SK-N-SH (cell line): ENCODE measurements around the gene APELA. TPM values are rescaled to one million over a fixed set of nuclear protein-coding genes. Genes with fewer than 3 reads are reported as not detected.

Source experiments
- CTCF ChIA-PET: fragments of 300-600, 350-600 bp; formaldehyde crosslinking; extraction: SDS; loops from one replicate; lab custom pipeline; 2021; lab: Yijun Ruan, JAX
- POLR2A ChIA-PET: fragments of 350-600 bp; sonication (Branson Sonifier 250); formaldehyde crosslinking; extraction: SDS; loops from one replicate; lab custom pipeline; 2020; ENCODE audit warnings: antibody characterized with exemption, inconsistent platforms; lab: Yijun Ruan, JAX
- DNase-seq: peaks from one replicate; pipeline ENCODE4 v3.0.0; 2012
- H2AFZ ChIP-seq: fragments of 200-600 bp; sonication (generic); 2 replicates; pipeline ENCODE4 v1.8.1; 2016; ENCODE audit warnings: antibody characterized with exemption, mild to moderate bottlenecking, low read depth
- H3F3A ChIP-seq: fragments of 200-600 bp; sonication (generic); replicated peaks from 2 replicates; pipeline ENCODE3; 2016; ENCODE audit warnings: antibody characterized with exemption, mild to moderate bottlenecking; ENCODE audit not compliant: insufficient read depth
- H3K27ac ChIP-seq, 2 experiments: fragments of 200-500 bp in 1 of 2; fragments of 200-600 bp in 1 of 2; sonication (Bioruptor generic) in 1 of 2; sonication (generic), shearing (Covaris generic) in 1 of 2; 2 replicates each; pipeline versions ENCODE4 v1.5.1 to v1.6.1; 2014 to 2016; ENCODE audit warnings: low read depth in 2 of 2, inconsistent platforms in 1 of 2, low read length in 1 of 2, mild to moderate bottlenecking in 1 of 2, mixed read lengths in 1 of 2
- H3K27me3 ChIP-seq: fragments of 200-600 bp; sonication (generic), shearing (Covaris generic); 2 replicates; pipeline ENCODE4 v1.6.1; 2016; ENCODE audit warnings: mixed run types; ENCODE audit not compliant: insufficient read depth
- H3K36me3 ChIP-seq, 2 experiments: fragments of 200-500 bp in 1 of 2; fragments of 200-600 bp in 1 of 2; sonication (Bioruptor generic) in 1 of 2; sonication (generic) in 1 of 2; replicated peaks in 1 of 2; 2 replicates each; pipeline versions ENCODE3 to v1.5.1; 2014 to 2016; ENCODE audit warnings: low read length in 1 of 2, mild to moderate bottlenecking in 1 of 2; ENCODE audit not compliant: insufficient read depth in 2 of 2, control insufficient read depth in 1 of 2
- H3K4me1 ChIP-seq, 2 experiments: fragments of 200-500 bp in 1 of 2; fragments of 200-600 bp in 1 of 2; sonication (Bioruptor generic) in 1 of 2; sonication (generic), shearing (Covaris generic) in 1 of 2; 2 replicates each; pipeline versions ENCODE4 v1.5.1 to v1.6.1; 2014 to 2016; ENCODE audit warnings: low read depth in 1 of 2, low read length in 1 of 2, mixed run types in 1 of 2; ENCODE audit not compliant: insufficient read depth in 2 of 2, control insufficient read depth in 1 of 2
- H3K4me2 ChIP-seq: fragments of 200-600 bp; sonication (generic), shearing (Covaris generic); 2 replicates; pipeline ENCODE4 v1.6.1; 2017; ENCODE audit warnings: mixed run types
- H3K4me3 ChIP-seq, 2 experiments: fragments of 200-500 bp in 1 of 2; fragments of 200-600 bp in 1 of 2; sonication (Bioruptor generic) in 1 of 2; sonication (generic), shearing (Covaris generic) in 1 of 2; 2 replicates each; pipeline versions ENCODE4 v1.5.1 to v1.8.1; 2014 to 2016; ENCODE audit warnings: low read depth in 2 of 2, inconsistent platforms in 1 of 2, low read length in 1 of 2, mild to moderate bottlenecking in 1 of 2, mixed read lengths in 1 of 2, moderate library complexity in 1 of 2
- H3K79me2 ChIP-seq: fragments of 200-600 bp; sonication (generic); 2 replicates; pipeline ENCODE4 v1.8.1; 2017; ENCODE audit warnings: mild to moderate bottlenecking; ENCODE audit not compliant: insufficient read depth
- H3K9ac ChIP-seq: fragments of 200-600 bp; sonication (generic); 2 replicates; pipeline ENCODE4 v1.6.1; 2017; ENCODE audit warnings: mixed run types
- H3K9me2 ChIP-seq: fragments of 200-600 bp; sonication (generic); 2 replicates; pipeline ENCODE4 v1.6.1; 2017; ENCODE audit warnings: mixed run types
- H3K9me3 ChIP-seq: fragments of 200-600 bp; sonication (generic); 2 replicates; pipeline ENCODE4 v1.6.1; 2017; ENCODE audit warnings: mixed run types, mild to moderate bottlenecking, moderate library complexity
- H4K20me1 ChIP-seq: fragments of 200-600 bp; sonication (generic); 2 replicates; pipeline ENCODE4 v1.6.1; 2017; ENCODE audit warnings: mild to moderate bottlenecking, mixed run types; ENCODE audit not compliant: insufficient read depth
- EZH2phosphoT487 ChIP-seq: fragments of 200-600 bp; sonication (generic); IDR thresholded peaks from 2 replicates; pipeline ENCODE4 v1.6.1; 2017; ENCODE audit warnings: low read depth, mixed run types, mild to moderate bottlenecking, antibody characterized with exemption, moderate library complexity, borderline replicate concordance
- GABPA ChIP-seq: IDR thresholded peaks from 2 replicates; pipeline ENCODE4 v1.4.0; 2012; ENCODE audit warnings: low read depth, mild to moderate bottlenecking
- JUND ChIP-seq: IDR thresholded peaks from 2 replicates; pipeline ENCODE4 v1.4.0; 2012
- MEF2A ChIP-seq: IDR thresholded peaks from 2 replicates; pipeline ENCODE4 v1.4.0; 2012; ENCODE audit warnings: low read depth, borderline replicate concordance
- MXI1 ChIP-seq: IDR thresholded peaks from 2 replicates; pipeline ENCODE4 v1.6.1; 2012; ENCODE audit warnings: mild to moderate bottlenecking, low read depth, low read length, improper control_type of control experiment
- NFIC ChIP-seq: IDR thresholded peaks from 2 replicates; pipeline ENCODE4 v1.4.0; 2012; ENCODE audit warnings: borderline replicate concordance
- TCF12 ChIP-seq: IDR thresholded peaks from 2 replicates; pipeline ENCODE4 v1.4.0; 2012
- WGBS: methylation state at CpG from one replicate; pipeline ENCODE4 v1.1.6; 2017; ENCODE audit warnings: low lambda C conversion rate; 5-methylcytosine and 5-hydroxymethylcytosine counted together
- polyA plus RNA-seq, 3 experiments: library from polyadenylated mRNA; depleted of rRNA; stranded (reverse); fragments of >200 nt; gene quantifications; 2 replicates each; pipeline ENCODE4 v1.2.3, GENCODE V29; 2012
- TF ChIP-seq, protein P1 (sequence below): IDR thresholded peaks from 2 replicates; pipeline ENCODE4; 2012
- TF ChIP-seq, protein P2 (sequence below): IDR thresholded peaks from 2 replicates; pipeline ENCODE4 v1.6.1; 2012; ENCODE audit warnings: mild to moderate bottlenecking, low read depth, low read length, moderate library complexity
- TF ChIP-seq, protein P3 (sequence below): IDR thresholded peaks from 2 replicates; pipeline ENCODE4 v1.4.0; 2012; ENCODE audit warnings: low read depth, borderline replicate concordance
- TF ChIP-seq, protein P4 (sequence below): fragments of 200-600 bp; sonication (generic); IDR thresholded peaks from 2 replicates; pipeline ENCODE4 v1.6.1; 2017; ENCODE audit warnings: antibody characterized with exemption, mild to moderate bottlenecking, moderate library complexity

Gene APELA
- polyA plus RNA-seq, 1 of the 3 experiments (the other 2 are of a cell fraction), result not detected

DNA sequence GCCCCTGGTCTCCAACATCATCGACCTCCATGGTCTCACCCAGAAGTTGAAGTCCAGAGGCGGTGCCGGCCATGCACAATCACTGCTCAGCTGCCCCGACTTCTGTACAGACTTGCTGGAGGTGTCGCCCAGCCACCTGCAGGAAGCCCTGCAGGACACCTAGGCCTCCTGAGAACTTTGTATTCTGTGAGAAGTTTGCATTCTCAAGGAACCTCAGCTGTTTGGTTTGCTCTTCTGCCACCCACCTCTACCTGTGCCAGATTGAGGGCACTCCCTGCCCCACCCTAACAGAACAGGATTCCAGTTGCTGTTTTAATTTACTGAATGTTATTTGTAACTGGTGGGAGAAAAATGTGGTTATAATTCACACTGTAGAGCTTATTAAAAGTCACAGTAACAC, 53.7 kb downstream of the APELA start:
- no peak for TF ChIP-seq EZH2phosphoT487
- TF ChIP-seq, protein P1, sequence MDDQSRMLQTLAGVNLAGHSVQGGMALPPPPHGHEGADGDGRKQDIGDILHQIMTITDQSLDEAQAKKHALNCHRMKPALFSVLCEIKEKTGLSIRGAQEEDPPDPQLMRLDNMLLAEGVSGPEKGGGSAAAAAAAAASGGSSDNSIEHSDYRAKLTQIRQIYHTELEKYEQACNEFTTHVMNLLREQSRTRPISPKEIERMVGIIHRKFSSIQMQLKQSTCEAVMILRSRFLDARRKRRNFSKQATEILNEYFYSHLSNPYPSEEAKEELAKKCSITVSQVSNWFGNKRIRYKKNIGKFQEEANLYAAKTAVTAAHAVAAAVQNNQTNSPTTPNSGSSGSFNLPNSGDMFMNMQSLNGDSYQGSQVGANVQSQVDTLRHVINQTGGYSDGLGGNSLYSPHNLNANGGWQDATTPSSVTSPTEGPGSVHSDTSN, result no peak
- TF ChIP-seq TCF12, result no peak
- TF ChIP-seq, protein P2, sequence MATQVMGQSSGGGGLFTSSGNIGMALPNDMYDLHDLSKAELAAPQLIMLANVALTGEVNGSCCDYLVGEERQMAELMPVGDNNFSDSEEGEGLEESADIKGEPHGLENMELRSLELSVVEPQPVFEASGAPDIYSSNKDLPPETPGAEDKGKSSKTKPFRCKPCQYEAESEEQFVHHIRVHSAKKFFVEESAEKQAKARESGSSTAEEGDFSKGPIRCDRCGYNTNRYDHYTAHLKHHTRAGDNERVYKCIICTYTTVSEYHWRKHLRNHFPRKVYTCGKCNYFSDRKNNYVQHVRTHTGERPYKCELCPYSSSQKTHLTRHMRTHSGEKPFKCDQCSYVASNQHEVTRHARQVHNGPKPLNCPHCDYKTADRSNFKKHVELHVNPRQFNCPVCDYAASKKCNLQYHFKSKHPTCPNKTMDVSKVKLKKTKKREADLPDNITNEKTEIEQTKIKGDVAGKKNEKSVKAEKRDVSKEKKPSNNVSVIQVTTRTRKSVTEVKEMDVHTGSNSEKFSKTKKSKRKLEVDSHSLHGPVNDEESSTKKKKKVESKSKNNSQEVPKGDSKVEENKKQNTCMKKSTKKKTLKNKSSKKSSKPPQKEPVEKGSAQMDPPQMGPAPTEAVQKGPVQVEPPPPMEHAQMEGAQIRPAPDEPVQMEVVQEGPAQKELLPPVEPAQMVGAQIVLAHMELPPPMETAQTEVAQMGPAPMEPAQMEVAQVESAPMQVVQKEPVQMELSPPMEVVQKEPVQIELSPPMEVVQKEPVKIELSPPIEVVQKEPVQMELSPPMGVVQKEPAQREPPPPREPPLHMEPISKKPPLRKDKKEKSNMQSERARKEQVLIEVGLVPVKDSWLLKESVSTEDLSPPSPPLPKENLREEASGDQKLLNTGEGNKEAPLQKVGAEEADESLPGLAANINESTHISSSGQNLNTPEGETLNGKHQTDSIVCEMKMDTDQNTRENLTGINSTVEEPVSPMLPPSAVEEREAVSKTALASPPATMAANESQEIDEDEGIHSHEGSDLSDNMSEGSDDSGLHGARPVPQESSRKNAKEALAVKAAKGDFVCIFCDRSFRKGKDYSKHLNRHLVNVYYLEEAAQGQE, result no peak
- TF ChIP-seq, protein P3, sequence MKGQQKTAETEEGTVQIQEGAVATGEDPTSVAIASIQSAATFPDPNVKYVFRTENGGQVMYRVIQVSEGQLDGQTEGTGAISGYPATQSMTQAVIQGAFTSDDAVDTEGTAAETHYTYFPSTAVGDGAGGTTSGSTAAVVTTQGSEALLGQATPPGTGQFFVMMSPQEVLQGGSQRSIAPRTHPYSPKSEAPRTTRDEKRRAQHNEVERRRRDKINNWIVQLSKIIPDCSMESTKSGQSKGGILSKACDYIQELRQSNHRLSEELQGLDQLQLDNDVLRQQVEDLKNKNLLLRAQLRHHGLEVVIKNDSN, result no peak
- no peak for TF ChIP-seq JUND
- TF ChIP-seq, protein P4, sequence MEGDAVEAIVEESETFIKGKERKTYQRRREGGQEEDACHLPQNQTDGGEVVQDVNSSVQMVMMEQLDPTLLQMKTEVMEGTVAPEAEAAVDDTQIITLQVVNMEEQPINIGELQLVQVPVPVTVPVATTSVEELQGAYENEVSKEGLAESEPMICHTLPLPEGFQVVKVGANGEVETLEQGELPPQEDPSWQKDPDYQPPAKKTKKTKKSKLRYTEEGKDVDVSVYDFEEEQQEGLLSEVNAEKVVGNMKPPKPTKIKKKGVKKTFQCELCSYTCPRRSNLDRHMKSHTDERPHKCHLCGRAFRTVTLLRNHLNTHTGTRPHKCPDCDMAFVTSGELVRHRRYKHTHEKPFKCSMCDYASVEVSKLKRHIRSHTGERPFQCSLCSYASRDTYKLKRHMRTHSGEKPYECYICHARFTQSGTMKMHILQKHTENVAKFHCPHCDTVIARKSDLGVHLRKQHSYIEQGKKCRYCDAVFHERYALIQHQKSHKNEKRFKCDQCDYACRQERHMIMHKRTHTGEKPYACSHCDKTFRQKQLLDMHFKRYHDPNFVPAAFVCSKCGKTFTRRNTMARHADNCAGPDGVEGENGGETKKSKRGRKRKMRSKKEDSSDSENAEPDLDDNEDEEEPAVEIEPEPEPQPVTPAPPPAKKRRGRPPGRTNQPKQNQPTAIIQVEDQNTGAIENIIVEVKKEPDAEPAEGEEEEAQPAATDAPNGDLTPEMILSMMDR, result no peak
- no peak for TF ChIP-seq MEF2A
- no peak for TF ChIP-seq GABPA
- no peak for TF ChIP-seq MXI1
- no peak for TF ChIP-seq NFIC
- no peak for DNase-seq
- H3K4me2 ChIP-seq, result no peak overlapping the region
- POLR2A ChIA-PET, result no interaction called here
- H2AFZ ChIP-seq, result no peak overlapping the region
- no peaks in the 10 kb centered on the region for H3K4me1 ChIP-seq
- no peaks in the 10 kb centered on the region for H3K36me3 ChIP-seq
- no peaks in the 10 kb centered on the region for H3K79me2 ChIP-seq
- H3K9me2 ChIP-seq, result no peaks in the 10 kb centered on the region
- 0% methylated on average over 1 of the region's 5 CpGs for WGBS
- no peaks in the 10 kb centered on the region for H4K20me1 ChIP-seq
- CTCF ChIA-PET, result no interaction called here
- H3K27me3 ChIP-seq, result no peaks in the 10 kb centered on the region; the same call in 1 of the 2 replicates
- no peak overlapping the region for H3K27ac ChIP-seq
- H3K9me3 ChIP-seq, result no peaks in the 10 kb centered on the region
- no peak overlapping the region for H3K9ac ChIP-seq
- no peaks in the 10 kb centered on the region for H3F3A ChIP-seq
- H3K4me3 ChIP-seq, result no peak overlapping the region
